ENCODE data around the gene GABRP. TPM values are rescaled to one million over a fixed set of nuclear protein-coding genes. Genes with fewer than 3 reads are reported as not detected.
A peak's percentile ranks its signal among the peaks of the same experiment; 100 is the strongest.

Gene GABRP
- total RNA-seq, 2 donors from 2014 or later: 1.1 to 1.9 TPM

DNA sequence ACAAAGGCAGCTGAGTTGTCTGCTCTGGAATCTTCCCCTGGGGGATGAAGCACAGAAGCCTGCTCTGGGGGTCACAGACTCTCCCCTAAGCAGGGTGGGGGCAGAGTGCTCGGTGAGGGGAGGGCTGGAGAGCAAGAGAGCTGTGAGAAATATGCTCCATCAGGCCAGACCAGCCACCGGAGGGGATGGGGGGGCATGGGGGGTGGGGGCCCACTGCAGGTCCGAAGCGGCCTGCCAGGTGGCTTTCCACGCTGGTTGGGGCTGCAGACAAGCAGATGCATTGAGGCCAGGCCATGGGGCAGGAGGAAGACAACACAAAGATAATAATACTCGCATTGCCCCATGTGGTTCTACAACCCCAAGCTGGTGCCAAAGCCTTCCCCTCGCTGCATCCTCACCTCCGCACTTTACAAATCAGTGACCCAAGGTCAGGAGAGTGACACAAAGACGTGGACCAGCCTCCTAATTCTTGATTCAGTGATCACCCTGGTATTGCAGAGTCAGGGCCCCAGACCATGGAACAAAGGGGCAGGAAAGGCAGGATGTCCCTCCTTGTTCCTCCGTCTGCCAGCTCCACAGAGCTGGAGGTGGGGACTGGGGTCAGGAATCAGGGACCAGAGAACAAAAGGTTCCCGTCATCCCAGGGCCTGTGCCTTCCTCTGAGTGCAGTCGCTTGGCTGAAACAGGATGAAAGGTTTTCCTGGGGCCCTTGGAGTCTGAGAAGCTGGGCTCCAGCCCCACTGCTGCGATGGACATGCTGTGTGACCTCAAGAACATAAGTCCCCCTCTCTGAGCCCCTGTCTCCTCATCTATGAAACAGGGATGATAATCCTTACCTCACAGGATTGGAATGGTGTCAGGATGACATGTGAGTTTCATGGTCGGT is 37.2 kb upstream of the GABRP start:
- peak overlapping the region; percentile 61 for H3K27ac Mint-ChIP-seq
- no peak for TF ChIP-seq CTCF (conservative IDR thresholded peaks at IDR 0.05)
- peaks cover 41% of the 10 kb centered on the region for H3K27me3 ChIP-seq (ENCODE audit: control insufficient read depth, insufficient read depth, low read length, poor library complexity, severe bottlenecking)
- H3K9me3 ChIP-seq (ENCODE audit: control insufficient read depth, low read length): no peaks in the 10 kb centered on the region
- H3K4me3 ChIP-seq (ENCODE audit: low read length): no peak overlapping the region
- no peaks in the 10 kb centered on the region for H3K36me3 Mint-ChIP-seq (ENCODE audit: low read depth)
- H3K4me1 ChIP-seq (ENCODE audit: control insufficient read depth, insufficient read depth, low read length): no peaks in the 10 kb centered on the region
- peaks cover 8% of the 10 kb centered on the region for H3K4me1 Mint-ChIP-seq
- WGBS, 2 experiments (ENCODE audit: insufficient coverage in 1 of 2, insufficient read length in 1 of 2): 80 to 84% methylated on average over 8 to 14 of the region's 14 CpGs
- no peak overlapping the region for H3K4me3 Mint-ChIP-seq
- H3K9ac ChIP-seq (ENCODE audit: extremely low read depth, low read length, poor library complexity, severe bottlenecking): no peak overlapping the region
- H3K27ac ChIP-seq (ENCODE audit: low read depth, low read length): peak overlapping the region; percentile 72
- H3K9me3 Mint-ChIP-seq: no peaks in the 10 kb centered on the region
- H3K27me3 Mint-ChIP-seq (ENCODE audit: insufficient read depth): peaks cover 63% of the 10 kb centered on the region
- peak; percentile 52 for DNase-seq
- H3K36me3 ChIP-seq (ENCODE audit: control insufficient read depth, insufficient read depth, low read length): no peaks in the 10 kb centered on the region

DNA sequence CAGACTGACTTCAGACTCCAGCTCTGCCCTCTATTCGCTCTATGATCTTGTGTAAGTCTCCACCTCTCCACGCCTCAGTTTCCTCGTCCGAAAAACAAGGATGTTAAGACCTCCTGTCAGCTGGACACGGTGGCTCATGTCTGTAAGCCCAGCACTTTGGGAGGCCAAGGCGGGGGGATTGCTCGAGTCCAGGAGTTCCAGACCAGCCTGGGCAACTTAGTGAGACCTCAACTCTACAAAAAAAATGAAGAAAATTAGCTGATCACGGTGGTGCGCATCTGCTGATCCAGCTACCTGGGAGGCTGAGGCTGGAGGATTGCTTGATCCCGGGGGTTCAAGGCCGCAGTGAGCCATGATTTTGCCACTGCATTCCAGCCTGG is 36.6 kb upstream of the GABRP start:
- WGBS, 2 experiments (ENCODE audit: insufficient coverage in 1 of 2, insufficient read length in 1 of 2): 88 to 96% methylated on average over 5 to 11 of the region's 11 CpGs
- Mint-ChIP-seq H3K27ac (no peak overlapping the region), H3K4me3 (no peak overlapping the region)

DNA sequence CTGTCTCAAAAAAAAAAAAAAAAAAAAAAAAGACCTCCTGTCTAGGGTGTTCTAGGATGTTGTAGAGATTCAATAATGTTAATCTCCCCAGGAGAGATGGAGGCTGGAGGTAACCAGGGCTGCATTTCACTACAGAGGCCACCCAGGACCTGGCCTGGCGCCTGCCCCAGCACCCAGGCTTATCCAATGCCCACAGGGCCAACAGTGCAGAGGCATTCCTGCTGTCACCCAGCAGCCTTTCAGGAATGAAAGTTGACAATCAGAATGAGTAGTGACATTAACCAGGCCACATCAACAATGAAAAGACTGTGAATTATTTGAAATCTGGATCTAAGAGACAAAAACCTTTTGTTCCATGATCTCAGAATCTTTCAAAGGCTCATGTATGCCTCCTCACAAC is 36.2 kb upstream of the GABRP start:
- peaks cover 8% of the 10 kb centered on the region for H3K4me1 Mint-ChIP-seq
- Histone ChIP-seq H3K4me1 (ENCODE audit: control insufficient read depth, insufficient read depth, low read length) (no peaks in the 10 kb centered on the region), H3K9ac (ENCODE audit: extremely low read depth, low read length, poor library complexity, severe bottlenecking) (no peak overlapping the region), H3K9me3 (ENCODE audit: control insufficient read depth, low read length) (no peaks in the 10 kb centered on the region), H3K4me3 (ENCODE audit: low read length) (no peak overlapping the region), H3K27ac (ENCODE audit: low read depth, low read length) (no peak overlapping the region), H3K27me3 (ENCODE audit: control insufficient read depth, insufficient read depth, low read length, poor library complexity, severe bottlenecking) (peaks cover 41% of the 10 kb centered on the region), H3K36me3 (ENCODE audit: control insufficient read depth, insufficient read depth, low read length) (no peaks in the 10 kb centered on the region)
- H3K27ac Mint-ChIP-seq: no peak overlapping the region
- 85% methylated on average over 1 of the region's 1 CpG; no CpG with 5 or more reads in 1 of the 2 experiments for WGBS, 2 experiments (ENCODE audit: insufficient coverage in 1 of 2, insufficient read length in 1 of 2)
- no peaks in the 10 kb centered on the region for H3K36me3 Mint-ChIP-seq (ENCODE audit: low read depth)
- H3K4me3 Mint-ChIP-seq: no peak overlapping the region
- no peak for TF ChIP-seq CTCF (conservative IDR thresholded peaks at IDR 0.05)
- DNase-seq: peak; percentile 27
- H3K27me3 Mint-ChIP-seq (ENCODE audit: insufficient read depth): peaks cover 54% of the 10 kb centered on the region
- H3K9me3 Mint-ChIP-seq: no peaks in the 10 kb centered on the region

More for the DNA sequence above, 36.6 kb upstream of the GABRP start:
- Histone ChIP-seq H3K9ac (ENCODE audit: extremely low read depth, low read length, poor library complexity, severe bottlenecking) (no peak overlapping the region), H3K9me3 (ENCODE audit: control insufficient read depth, low read length) (no peaks in the 10 kb centered on the region), H3K27ac (ENCODE audit: low read depth, low read length) (no peak overlapping the region), H3K36me3 (ENCODE audit: control insufficient read depth, insufficient read depth, low read length) (no peaks in the 10 kb centered on the region), H3K27me3 (ENCODE audit: control insufficient read depth, insufficient read depth, low read length, poor library complexity, severe bottlenecking) (peaks cover 41% of the 10 kb centered on the region), H3K4me3 (ENCODE audit: low read length) (no peak overlapping the region), H3K4me1 (ENCODE audit: control insufficient read depth, insufficient read depth, low read length) (no peaks in the 10 kb centered on the region)
- Mint-ChIP-seq H3K4me1 (peaks cover 8% of the 10 kb centered on the region), H3K36me3 (ENCODE audit: low read depth) (no peaks in the 10 kb centered on the region), H3K27me3 (ENCODE audit: insufficient read depth) (peaks cover 57% of the 10 kb centered on the region), H3K9me3 (no peaks in the 10 kb centered on the region)
- DNase-seq: peak; percentile 44
- TF ChIP-seq CTCF (conservative IDR thresholded peaks at IDR 0.05): no peak

All from endodermal cell (in vitro differentiated cells).